Measurements from ENCODE around the gene OCA2.
"Not testable (repeated sequence)": the region's sequence is repeated elsewhere in the genome, so short reads cannot be mapped to it uniquely, and the experiment has no call there.

Gene OCA2

GRCh38 chr15:28098766-28099554 lies at the start of gene OCA2:
Gene OCA2 (minus strand): TSS chr15:28099315. CDS start chr15:28081874, 17,441 bp downstream.
- DNase-seq: peak; percentile 59

- DNase-seq: no peak
Observed at GRCh38 chr15:28147801-28148200, 48.7 kb upstream of the OCA2 start.

- not testable (repeated sequence) for DNase-seq
Observed at GRCh38 chr15:28145419-28145818, 46.3 kb upstream of the OCA2 start.

- DNase-seq: no peak
Observed at GRCh38 chr15:28140062-28140461, 40.9 kb upstream of the OCA2 start.

- DNase-seq: not testable (repeated sequence)
Observed at GRCh38 chr15:28137408-28138039, 38.4 kb upstream of the OCA2 start.

GRCh38 chr15:28136236-28136904 lies 37.3 kb upstream of the OCA2 start:
- not testable (repeated sequence) for DNase-seq

- DNase-seq: no peak
Observed at GRCh38 chr15:28133281-28133680, 34.2 kb upstream of the OCA2 start.

GRCh38 chr15:28132524-28133275 lies 33.6 kb upstream of the OCA2 start:
- DNase-seq: no peak

- DNase-seq: no peak
Observed at GRCh38 chr15:28131946-28132345, 32.8 kb upstream of the OCA2 start.

GRCh38 chr15:28131400-28131799 lies 32.3 kb upstream of the OCA2 start:
- no peak for DNase-seq

- DNase-seq: no peak
Observed at GRCh38 chr15:28130651-28131050, 31.5 kb upstream of the OCA2 start.

GRCh38 chr15:28129231-28129848 lies 30.2 kb upstream of the OCA2 start:
- DNase-seq: no peak

GRCh38 chr15:28128031-28128430 lies 28.9 kb upstream of the OCA2 start:
- no peak for DNase-seq

GRCh38 chr15:28127036-28127435 lies 27.9 kb upstream of the OCA2 start:
- no peak for DNase-seq

- no peak for DNase-seq
Observed at GRCh38 chr15:28125673-28126651, 26.8 kb upstream of the OCA2 start.

GRCh38 chr15:28124841-28125240 lies 25.7 kb upstream of the OCA2 start:
- no peak for DNase-seq

GRCh38 chr15:28123408-28124023 lies 24.4 kb upstream of the OCA2 start:
- peak; percentile 38 for DNase-seq

GRCh38 chr15:28122038-28122949 lies 23.2 kb upstream of the OCA2 start:
- no peak for DNase-seq

- not testable (repeated sequence) for DNase-seq
Observed at GRCh38 chr15:28121577-28121976, 22.5 kb upstream of the OCA2 start.

- no peak for DNase-seq
Observed at GRCh38 chr15:28120359-28120640, 21.2 kb upstream of the OCA2 start.

Data from activated naive CD4-positive, alpha-beta T cell treated with Interleukin-2 at 50 U/mL for 16 hours (primary cell).